Activated T-cell treated with anti-CD3 and anti-CD28 coated beads for 4 hours (primary cell): ENCODE results near the gene NKAP.
"Not testable (repeated sequence)": the region's sequence is repeated elsewhere in the genome, so short reads cannot be mapped to it uniquely, and the experiment has no call there.

Experiments
- DNase-seq: peaks from one replicate; pipeline ENCODE4 v3.0.0-alpha.2; 2020

The NKAP gene

DNA sequence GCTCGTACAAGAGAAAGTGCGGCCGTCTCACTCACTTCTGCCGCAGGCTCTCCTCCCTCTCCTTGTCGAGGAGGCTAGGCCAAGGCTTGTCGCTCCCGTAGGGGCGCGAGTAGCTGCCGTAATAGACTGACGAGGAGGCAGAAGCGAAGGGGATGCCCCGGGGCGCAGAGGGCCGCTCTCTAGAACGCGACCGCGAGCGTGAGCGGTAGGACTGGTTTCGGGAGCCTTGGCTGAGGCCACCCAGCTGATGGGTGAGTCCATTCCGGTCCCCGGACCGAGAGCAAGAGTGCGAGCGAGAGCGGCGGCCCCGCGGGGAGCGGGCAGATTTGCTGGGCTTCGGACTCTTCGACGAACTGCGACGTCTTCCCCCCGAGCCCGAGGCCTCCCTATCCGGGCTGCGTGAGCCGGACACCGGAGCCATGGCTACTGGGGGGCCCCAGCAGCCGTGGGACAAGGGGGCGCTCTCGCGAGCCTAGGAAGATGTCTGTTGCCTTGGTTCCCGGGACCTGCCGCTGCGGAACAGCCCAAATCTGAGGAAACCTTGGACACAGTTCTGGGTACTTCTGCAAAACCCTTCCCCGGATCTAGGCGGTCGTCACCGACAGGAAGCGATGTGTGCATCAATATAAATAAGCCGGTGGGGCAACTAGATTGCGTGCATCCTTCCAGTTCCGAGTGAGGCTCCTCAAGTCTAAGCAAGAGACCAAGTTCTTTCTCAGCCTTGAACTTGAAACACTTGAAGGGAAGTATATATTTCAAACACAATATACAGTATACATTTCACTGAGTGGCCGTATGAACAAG lies at the start of gene NKAP:
Gene NKAP, minus strand, starts transcription at position 567 of the 804 bp plus-strand sequence. Its CDS starts 146 bp downstream, at position 421.
- DNase-seq: peak; percentile 76

DNA sequence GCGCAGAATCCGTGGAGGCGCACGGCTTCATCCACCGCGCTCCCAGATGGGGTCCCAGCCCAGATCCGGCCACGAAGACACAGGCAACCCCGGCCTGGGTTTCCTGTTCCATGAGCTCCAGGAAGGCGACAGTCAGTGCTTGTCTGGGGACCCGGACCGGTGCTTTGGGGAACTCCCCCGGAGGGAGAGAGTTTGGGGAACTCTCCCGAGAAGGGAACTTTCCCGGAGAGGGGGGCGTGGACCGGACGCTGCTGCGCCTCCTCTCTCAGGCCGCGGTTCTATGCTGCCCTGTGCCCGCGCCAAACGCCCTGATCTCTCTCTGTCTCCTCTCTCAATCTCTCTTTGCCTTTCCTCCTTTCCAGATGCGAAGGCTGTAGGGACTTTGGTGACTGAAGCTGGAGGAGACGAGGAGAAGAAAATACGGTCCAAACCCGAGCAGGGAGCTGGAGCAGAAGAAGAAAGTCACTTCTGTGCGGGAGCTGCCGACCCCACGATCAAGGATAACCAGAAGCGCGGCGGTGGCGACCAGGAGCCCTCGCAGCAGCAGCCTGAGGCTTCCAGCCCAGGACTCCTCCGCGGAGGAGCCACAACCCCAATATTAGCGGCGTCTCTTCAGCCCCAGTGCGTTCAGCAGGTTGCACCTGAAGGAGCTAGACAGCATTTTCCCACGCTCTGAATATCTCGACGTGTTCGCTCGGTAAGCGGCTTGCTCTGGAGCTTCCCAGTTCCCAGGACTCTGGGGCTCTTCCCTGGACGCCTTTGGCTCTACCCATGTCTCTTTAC lies 47.6 kb upstream of the NKAP start:
- DNase-seq: no peak

DNA sequence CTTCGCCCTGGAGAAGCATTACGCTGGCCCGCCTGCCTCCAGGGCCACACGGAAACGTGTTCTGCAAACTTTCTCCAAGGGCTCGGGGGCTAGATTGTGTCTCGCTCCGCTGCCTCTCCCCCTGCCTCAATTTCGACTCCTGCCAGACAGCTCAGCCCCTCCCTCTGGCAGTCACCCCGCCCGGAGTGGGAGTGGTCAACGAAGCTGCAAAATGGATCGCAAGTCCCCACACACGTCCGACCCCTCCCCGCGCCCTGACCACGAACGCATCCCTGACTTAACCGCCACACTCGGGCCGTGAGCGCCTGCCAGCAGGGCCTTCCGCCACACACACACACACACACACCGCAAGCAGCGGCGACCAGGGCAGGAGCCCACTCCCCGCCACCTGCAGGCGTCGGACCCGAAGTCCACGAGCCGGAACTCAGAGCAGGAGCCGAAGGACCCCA lies 47.0 kb upstream of the NKAP start:
- DNase-seq: no peak

DNA sequence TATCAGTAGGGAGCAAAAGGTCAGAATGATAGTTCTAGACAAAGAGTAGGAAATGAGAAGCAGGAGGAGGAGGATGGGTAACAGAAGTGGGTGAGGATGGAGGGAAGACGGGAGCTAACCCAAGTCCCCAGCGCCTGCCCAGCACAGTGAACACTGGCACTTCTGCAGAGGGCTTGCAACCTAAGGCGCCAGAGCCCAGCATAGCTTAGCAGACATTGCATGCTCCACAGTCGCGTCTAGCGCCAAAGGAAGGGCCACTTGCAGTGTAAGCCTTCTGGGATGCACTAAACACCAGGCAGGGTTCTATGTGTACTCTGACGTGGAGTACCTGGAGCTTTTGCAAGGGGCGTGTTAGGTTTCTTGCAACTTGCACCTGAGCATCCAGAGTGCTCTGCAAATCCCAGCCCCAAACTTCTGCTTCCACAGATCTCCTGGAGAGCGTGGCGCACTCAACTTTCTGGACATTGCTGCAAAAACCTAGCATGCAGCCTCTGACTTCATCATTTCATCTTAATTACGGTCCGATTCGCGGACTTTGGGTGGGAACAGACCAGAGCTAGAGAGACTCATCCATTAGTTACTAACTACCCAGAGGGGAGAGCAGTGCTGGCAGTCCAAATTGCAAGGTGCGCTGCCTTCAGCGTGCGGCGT lies 46.5 kb upstream of the NKAP start:
- DNase-seq: no peak

GRCh38 chrX:119986203-119986602 lies 42.7 kb upstream of the NKAP start:
- DNase-seq: no peak

GRCh38 chrX:119984652-119985051 lies 41.1 kb upstream of the NKAP start:
- DNase-seq: no peak

GRCh38 chrX:119983494-119983893 lies 39.9 kb upstream of the NKAP start:
- DNase-seq: no peak

DNA sequence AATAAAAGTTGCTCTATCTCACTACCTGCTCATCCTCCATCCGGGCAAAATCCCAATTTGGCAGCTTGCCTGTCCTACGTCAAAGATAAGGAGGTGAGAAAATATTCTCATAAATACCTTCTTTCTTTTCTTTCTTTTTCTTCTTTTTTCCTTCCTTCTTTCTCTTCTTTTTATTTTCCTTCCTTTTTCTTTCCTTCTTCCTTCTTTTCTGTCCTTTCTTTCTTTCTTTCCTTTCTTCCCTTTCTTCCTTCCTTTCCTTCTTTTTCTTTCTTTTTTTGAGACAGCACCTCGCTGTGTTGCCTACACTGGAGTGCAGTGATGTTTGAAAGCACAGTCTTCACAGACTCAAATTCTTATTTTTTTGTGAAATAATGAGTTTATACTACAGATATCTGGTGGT lies 38.6 kb upstream of the NKAP start:
- DNase-seq: no peak

GRCh38 chrX:119981286-119982070 lies 37.9 kb upstream of the NKAP start:
- DNase-seq: no peak

- not testable (repeated sequence) for DNase-seq
Measured at GRCh38 chrX:119977172-119977571, 33.6 kb upstream of the NKAP start.

GRCh38 chrX:119971184-119971583 lies 27.6 kb upstream of the NKAP start:
- DNase-seq: no peak

GRCh38 chrX:119970574-119970973 lies 27.0 kb upstream of the NKAP start:
- DNase-seq: no peak

DNA sequence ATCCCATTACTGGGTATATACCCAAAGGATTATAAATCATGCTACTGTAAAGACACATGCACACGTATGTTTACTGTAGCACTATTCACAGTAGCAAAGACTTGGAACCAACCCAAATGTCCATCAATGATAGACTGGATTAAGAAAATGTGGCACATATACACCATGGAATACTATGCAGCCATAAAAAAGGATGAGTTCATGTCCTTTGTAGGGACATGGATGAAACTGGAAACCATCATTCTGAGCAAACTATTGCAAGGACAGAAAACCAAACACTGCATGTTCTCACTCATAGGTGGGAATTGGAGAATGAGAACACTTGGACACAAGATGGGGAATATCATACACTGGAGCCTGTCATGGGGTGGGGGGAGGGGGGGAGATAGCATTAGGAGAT lies 23.3 kb upstream of the NKAP start:
- not testable (repeated sequence) for DNase-seq

DNA sequence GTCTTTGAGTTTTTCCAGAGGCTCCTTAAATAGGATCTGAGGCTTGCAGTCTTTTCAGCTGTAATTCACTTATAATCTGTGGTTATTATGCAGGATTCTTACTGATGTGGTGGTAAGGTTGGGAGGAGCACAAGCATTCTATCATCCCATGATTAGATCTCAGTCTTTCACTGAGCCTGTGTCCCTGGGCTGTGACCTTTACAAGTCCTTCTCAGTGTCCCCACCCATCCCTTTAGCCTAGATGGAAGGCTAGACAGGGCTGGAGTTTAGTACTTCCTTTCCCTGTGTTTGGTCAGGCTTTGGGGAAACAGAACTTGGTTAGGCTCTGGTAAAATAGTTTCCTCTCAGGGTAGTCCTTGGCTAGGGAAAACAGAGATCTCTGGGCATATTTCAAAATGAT lies 17.1 kb upstream of the NKAP start:
- DNase-seq: no peak

DNA sequence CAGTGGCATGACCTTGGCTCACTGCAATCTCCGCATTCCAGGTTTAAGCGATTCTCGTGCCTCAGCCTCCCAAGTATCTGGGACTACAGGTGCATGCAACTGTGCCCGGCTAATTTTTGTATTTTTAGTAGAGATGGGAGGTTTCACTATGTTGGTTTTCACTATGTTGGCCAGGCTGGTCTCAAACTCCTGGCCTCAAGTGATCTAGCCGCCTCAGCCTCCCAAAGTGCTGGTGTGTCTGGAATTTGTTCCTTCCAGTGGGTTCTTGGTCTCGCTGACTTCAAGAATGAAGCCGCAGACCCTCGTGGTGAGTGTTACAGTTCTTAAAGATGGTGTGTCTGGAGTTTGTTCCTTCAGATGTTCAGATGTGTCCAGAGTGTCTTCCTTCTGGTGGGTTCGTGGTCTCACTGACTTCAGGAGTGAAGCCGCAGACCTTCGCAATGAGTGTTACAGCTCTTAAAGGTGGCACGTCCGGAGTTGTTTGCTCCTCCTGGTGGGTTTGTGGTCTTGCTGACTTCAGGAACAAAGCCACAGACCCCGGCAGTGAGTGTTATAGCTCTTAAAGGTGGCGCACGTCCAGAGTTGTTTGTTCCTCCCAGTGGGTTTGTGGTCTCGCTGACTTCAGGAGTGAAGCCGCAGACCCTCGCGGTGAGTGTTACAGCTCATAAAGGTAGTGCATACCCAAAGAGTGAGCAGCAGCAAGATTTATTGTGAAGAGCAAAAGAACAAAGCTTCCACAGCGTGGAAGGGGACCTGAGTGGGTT lies 12.4 kb upstream of the NKAP start:
- peak; percentile 0 for DNase-seq

GRCh38 chrX:119954374-119954773 lies 10.8 kb upstream of the NKAP start:
- no peak for DNase-seq

- no peak for DNase-seq
Measured at GRCh38 chrX:119948381-119948780, 4.8 kb upstream of the NKAP start.

DNA sequence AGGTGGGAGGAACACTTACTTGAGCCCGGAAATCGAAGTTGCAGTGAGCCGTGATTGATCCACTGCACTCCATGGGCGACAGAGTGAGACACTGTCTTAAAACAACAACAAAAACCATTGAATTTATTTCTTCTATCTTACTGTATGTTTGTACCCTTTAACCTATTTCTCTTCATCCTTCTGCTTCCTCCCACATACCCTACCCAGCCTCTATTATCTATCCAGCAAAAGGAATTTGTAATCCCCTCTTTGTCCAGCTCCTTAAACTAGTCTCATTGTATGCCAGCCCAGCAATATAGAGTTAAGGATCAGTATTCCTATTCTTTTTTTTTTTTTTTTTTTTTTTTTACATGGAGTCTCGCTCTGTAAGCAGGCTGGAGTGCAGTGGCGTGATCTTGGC lies 1.9 kb upstream of the NKAP start:
- no peak for DNase-seq

DNA sequence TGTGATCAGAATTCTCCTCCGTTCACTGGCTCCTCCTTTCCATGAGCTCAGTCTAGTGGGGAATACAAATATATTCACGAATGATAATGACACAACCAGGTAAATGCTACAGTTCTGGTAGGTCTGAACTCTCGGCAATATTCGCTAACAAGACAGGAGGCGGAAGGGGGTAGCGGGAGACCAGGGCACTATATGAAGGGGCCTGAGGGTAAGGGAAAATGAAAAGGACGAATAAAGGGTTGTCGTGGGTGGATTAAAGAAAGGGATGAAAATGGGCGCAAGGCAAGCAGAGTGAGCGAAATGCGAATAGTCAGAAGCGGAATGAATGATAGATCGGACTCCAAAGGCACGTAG lies 743 bp downstream of the NKAP start:
- DNase-seq: no peak

GRCh38 chrX:119942173-119942819 lies 1.3 kb downstream of the NKAP start:
- no peak for DNase-seq

- no peak for DNase-seq
Measured at GRCh38 chrX:119941336-119941735, 2.2 kb downstream of the NKAP start.
